Kidney (tissue), 14 donors: ENCODE measurements around the gene EXOC7. TPM values are rescaled to one million over a fixed set of nuclear protein-coding genes. Genes with fewer than 3 reads are reported as not detected.

Source experiments
- DNase-seq, 5 donors: peaks; one replicate each; pipeline ENCODE4 v3.0.0-alpha.2; 2013 to 2020
- FAIRE-seq: peaks from 2 replicates; lab custom pipeline; 2012; peaks lifted over from hg19 to GRCh38; lab: Jason Lieb, UNC
- H3K27ac ChIP-seq, 2 donors: one replicate each; pipeline ENCODE4 v1.7.0; 2013; ENCODE audit warnings: low read depth in 2 of 2, low read length in 2 of 2, inconsistent platforms in 1 of 2
- H3K27me3 ChIP-seq: one replicate; pipeline ENCODE4 v1.7.1; 2013; ENCODE audit warnings: low read length, inconsistent platforms; ENCODE audit not compliant: control insufficient read depth, insufficient read depth
- H3K36me3 ChIP-seq, 3 donors: one replicate each; pipeline versions ENCODE4 v1.7.0 to v1.7.1; 2013; ENCODE audit warnings: low read length in 3 of 3, control low read depth in 1 of 3, inconsistent platforms in 1 of 3; ENCODE audit not compliant: insufficient read depth in 3 of 3, control insufficient read depth in 2 of 3
- H3K4me1 ChIP-seq, 3 donors: one replicate each; pipeline versions ENCODE4 v1.7.0 to v1.7.1; 2013; ENCODE audit warnings: low read length in 3 of 3, inconsistent platforms in 1 of 3, low read depth in 1 of 3; ENCODE audit not compliant: control insufficient read depth in 2 of 3, insufficient read depth in 2 of 3
- H3K4me3 ChIP-seq, 3 donors: one replicate each; pipeline versions ENCODE4 v1.7.0 to v1.8.1; 2013; ENCODE audit warnings: low read length in 3 of 3, control low read depth in 1 of 3, inconsistent platforms in 1 of 3
- H3K9ac ChIP-seq, 3 donors: one replicate each; pipeline versions ENCODE4 v1.7.0 to v1.7.1; 2013; ENCODE audit warnings: low read length in 3 of 3, control low read depth in 1 of 3, inconsistent platforms in 1 of 3
- H3K9me3 ChIP-seq, 3 donors: one replicate each; pipeline versions ENCODE4 v1.7.0 to v1.7.1; 2013; ENCODE audit warnings: low read length in 3 of 3, control low read depth in 1 of 3, inconsistent platforms in 1 of 3; ENCODE audit not compliant: control insufficient read depth in 2 of 3, insufficient read depth in 1 of 3
- intact Hi-C: fragments of 100-400 bp; cut with DNase I; formaldehyde crosslinking; loops from one replicate; pipeline ENCODE4 v1.11.1; 2022
- polyA plus RNA-seq: library from polyadenylated mRNA; stranded (reverse); fragments of 350-450 nt; fragmentation: Illumina TruSeq; extraction: RNeasy Lipid Tissue Mini Kit (QIAGEN cat#74804); gene quantifications from one replicate; pipeline ENCODE4 v1.2.3, GENCODE V29; 2014; ENCODE audit warnings: low read depth, low replicate concordance; ENCODE audit not compliant: insufficient read depth
- total RNA-seq: library from RNA; stranded (reverse); fragmentation: NEBNext Ultra II Directional; extraction: Animal tissue kit (Norgen Biotek cat#: 25700); gene quantifications from one replicate; pipeline ENCODE4 v1.2.1, GENCODE V29; 2021
- TF ChIP-seq, protein P1 (sequence below): IDR thresholded peaks from 3 replicates; pipeline ENCODE4 v1.5.1; 2012; ENCODE audit warnings: mild to moderate bottlenecking, moderate library complexity, borderline replicate concordance; ENCODE audit not compliant: insufficient read depth; ENCODE audit errors: extremely low read depth
- donor health status: control.
- donor health status: control.
- donor health status: control.
- donor health status: control.
- donor health status: control.
- donor health status: DM: yes; HTN: yes; CAD: no.
- donor health status: Normal renal cell carcinoma (clear cell type).

EXOC7 gene
- total and polyA plus RNA-seq, 2 donors from 2014 or later, result 83.2 to 143 TPM

DNA sequence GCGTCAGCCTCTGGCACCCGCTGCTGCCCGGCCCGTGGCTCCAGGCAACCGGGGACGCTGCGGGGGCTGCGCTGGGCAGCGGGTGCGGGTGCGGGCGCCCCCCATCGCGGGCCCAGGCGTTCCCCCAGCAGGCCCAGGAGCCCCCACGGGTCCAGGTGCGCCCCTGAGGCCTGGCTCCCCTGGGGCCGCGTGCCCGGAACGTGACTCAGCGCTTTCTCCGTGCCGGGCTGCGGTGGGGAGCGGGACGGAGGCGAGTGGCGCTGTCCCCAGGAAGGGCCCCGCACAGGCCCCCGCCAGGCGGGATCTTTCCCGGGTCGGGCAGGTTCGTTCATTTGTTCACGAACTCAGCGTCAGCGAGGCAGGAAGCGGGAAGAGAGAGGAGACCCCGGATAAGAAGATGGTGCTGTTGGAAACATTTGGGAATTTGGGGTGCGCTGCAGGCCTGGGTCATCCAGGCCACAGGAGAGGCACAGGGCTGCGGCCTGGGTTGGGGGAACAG, 18.4 kb upstream of the EXOC7 start:
- peak overlapping the region in 1 of 3 donors; percentile 34 for H3K9ac ChIP-seq
- FAIRE-seq (no peak), DNase-seq (peak in 3 of 5 donors; percentile 36 to 65 (median 59))
- peak overlapping the region in 1 of 3 donors; percentile 48 for H3K4me3 ChIP-seq
- intact Hi-C loops, result loop anchor here (5.0 kb wide), 1 partner anchor 155 kb away; no protein-coding TSS in a partner anchor
- no peak overlapping the region for H3K27ac ChIP-seq
- peaks cover 0 to 6% (median 0%) of the 10 kb centered on the region in 3 donors for H3K4me1 ChIP-seq
- H3K9me3 ChIP-seq, result no peaks in the 10 kb centered on the region
- no peaks in the 10 kb centered on the region for H3K27me3 ChIP-seq
- TF ChIP-seq, protein P1, sequence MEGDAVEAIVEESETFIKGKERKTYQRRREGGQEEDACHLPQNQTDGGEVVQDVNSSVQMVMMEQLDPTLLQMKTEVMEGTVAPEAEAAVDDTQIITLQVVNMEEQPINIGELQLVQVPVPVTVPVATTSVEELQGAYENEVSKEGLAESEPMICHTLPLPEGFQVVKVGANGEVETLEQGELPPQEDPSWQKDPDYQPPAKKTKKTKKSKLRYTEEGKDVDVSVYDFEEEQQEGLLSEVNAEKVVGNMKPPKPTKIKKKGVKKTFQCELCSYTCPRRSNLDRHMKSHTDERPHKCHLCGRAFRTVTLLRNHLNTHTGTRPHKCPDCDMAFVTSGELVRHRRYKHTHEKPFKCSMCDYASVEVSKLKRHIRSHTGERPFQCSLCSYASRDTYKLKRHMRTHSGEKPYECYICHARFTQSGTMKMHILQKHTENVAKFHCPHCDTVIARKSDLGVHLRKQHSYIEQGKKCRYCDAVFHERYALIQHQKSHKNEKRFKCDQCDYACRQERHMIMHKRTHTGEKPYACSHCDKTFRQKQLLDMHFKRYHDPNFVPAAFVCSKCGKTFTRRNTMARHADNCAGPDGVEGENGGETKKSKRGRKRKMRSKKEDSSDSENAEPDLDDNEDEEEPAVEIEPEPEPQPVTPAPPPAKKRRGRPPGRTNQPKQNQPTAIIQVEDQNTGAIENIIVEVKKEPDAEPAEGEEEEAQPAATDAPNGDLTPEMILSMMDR, result no peak
- no peaks in the 10 kb centered on the region for H3K36me3 ChIP-seq

DNA sequence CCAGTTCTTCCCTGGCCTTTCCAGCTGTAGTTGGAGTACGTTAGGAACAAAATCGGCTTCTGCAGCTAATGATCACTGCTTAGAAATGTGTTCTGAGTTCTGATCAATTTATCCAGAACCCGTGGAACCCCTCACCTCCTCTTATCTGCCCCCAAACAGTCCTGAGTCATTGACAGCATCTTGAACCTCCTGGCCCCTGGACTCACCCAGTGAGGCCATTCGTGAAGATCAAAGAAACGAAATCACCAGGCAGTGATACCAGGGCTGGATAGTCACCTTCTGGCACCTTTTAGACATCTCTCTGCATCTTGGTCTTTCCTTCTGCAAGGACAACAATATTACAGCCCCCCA, 17.0 kb upstream of the EXOC7 start:
- intact Hi-C loops, result loop anchor here (5.0 kb wide), 1 partner anchor 157 kb away; no protein-coding TSS in a partner anchor
- FAIRE-seq, result no peak
- TF ChIP-seq, protein P1, result no peak

DNA sequence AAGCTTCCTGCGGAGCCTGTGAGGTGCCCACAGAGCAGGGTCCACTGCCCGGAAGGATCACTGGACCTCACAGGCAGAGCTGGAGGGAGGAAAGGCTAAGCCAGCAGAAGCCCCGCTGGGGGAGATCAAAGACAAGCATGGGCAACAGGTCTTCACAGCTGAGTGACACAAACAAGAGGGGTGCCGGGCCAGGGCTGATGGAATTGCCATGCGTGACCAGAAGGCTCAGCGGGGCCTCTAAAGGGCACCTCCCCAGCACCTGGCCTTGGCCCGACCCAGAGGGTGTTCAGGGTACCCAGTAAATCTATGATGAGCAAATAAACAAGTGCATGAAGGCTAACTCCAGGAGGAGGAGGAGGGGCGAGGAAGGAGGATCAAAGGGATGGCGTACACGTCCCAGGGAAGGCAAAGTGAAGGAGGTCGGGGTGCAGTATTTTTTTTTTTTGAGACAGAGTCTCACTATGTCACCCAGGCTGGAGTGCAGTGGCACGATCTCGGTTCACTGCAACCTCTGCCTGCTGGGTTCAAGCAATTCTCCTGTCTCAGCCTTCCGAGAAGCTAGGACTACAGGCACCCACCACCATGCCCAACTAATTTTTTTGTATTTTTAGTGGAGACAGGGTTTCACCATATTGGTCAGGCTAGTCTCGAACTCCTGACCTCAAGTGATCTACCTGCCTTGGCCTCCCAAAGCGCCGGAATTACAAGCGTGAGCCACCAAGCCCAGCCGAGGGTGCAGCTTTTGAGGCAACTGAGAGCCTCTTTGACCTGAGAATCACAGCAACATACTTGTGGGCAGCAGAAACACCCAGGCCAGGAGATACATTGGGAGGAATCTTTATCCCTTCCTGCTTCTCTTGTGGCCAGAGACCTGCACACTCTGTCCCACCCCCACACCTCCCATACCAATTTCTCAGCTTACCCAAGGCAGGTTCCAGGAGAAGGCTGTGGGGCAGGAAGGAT, 16.1 kb upstream of the EXOC7 start:
- Histone ChIP-seq H3K27me3 (no peaks in the 10 kb centered on the region), H3K36me3 (no peaks in the 10 kb centered on the region), H3K4me3 (no peak overlapping the region), H3K9ac (no peak overlapping the region), H3K4me1 (peaks cover 0 to 6% (median 0%) of the 10 kb centered on the region in 3 donors), H3K27ac (no peak overlapping the region), H3K9me3 (no peaks in the 10 kb centered on the region)
- TF ChIP-seq, protein P1, result no peak
- no peak for FAIRE-seq
- peak in 2 of 5 donors; percentile 30 to 60 for DNase-seq
- intact Hi-C loops, result loop anchor here (5.0 kb wide), 1 partner anchor 158 kb away; no protein-coding TSS in a partner anchor

More for the DNA sequence above, 17.0 kb upstream of the EXOC7 start:
- H3K4me1 ChIP-seq, result peaks cover 0 to 6% (median 0%) of the 10 kb centered on the region in 3 donors
- no peak overlapping the region for H3K4me3 ChIP-seq
- DNase-seq, result no peak
- no peaks in the 10 kb centered on the region for H3K36me3 ChIP-seq
- H3K9me3 ChIP-seq, result no peaks in the 10 kb centered on the region
- H3K27me3 ChIP-seq, result no peaks in the 10 kb centered on the region
- H3K27ac ChIP-seq, result no peak overlapping the region
- H3K9ac ChIP-seq, result no peak overlapping the region
